NCI-H1436 treated with DMSO at 0.1 percent for 48 hours (cell line): Measurements from ENCODE around the gene TLE3.

Experiments used
- DNase-seq: peaks from one replicate; lab custom pipeline; 2025; lab: John Stamatoyannopoulos, UW

Gene TLE3

GRCh38 chr15:70083946-70084345 lies 13.8 kb downstream of the TLE3 start:
- DNase-seq = no peak

- DNase-seq = no peak
Observed at GRCh38 chr15:70083418-70083817, 14.3 kb downstream of the TLE3 start.

GRCh38 chr15:70082281-70082900 lies 15.3 kb downstream of the TLE3 start:
- DNase-seq = no peak

- no peak for DNase-seq
Observed at GRCh38 chr15:70081612-70082011, 16.1 kb downstream of the TLE3 start.

- no peak for DNase-seq
Observed at GRCh38 chr15:70080347-70080746, 17.4 kb downstream of the TLE3 start.

- DNase-seq = no peak
Observed at GRCh38 chr15:70079888-70080287, 17.8 kb downstream of the TLE3 start.

GRCh38 chr15:70078578-70079417 lies 18.9 kb downstream of the TLE3 start:
- no peak for DNase-seq

GRCh38 chr15:70077188-70078147 lies 20.2 kb downstream of the TLE3 start:
- no peak for DNase-seq

GRCh38 chr15:70074380-70074779 lies 23.3 kb downstream of the TLE3 start:
- no peak for DNase-seq

- DNase-seq = no peak
Observed at GRCh38 chr15:70072479-70072878, 25.2 kb downstream of the TLE3 start.

- no peak for DNase-seq
Observed at GRCh38 chr15:70071799-70072198, 25.9 kb downstream of the TLE3 start.

GRCh38 chr15:70069716-70070115 lies 28.0 kb downstream of the TLE3 start:
- DNase-seq = no peak

- DNase-seq = no peak
Observed at GRCh38 chr15:70068783-70069565, 28.7 kb downstream of the TLE3 start.

GRCh38 chr15:70067681-70068080 lies 30.0 kb downstream of the TLE3 start:
- no peak for DNase-seq

- DNase-seq = no peak
Observed at GRCh38 chr15:70067011-70067410, 30.7 kb downstream of the TLE3 start.

GRCh38 chr15:70066447-70066846 lies 31.3 kb downstream of the TLE3 start:
- DNase-seq = no peak

GRCh38 chr15:70066004-70066403 lies 31.7 kb downstream of the TLE3 start:
- no peak for DNase-seq

GRCh38 chr15:70065006-70065722 lies 32.6 kb downstream of the TLE3 start:
- no peak for DNase-seq

GRCh38 chr15:70064441-70064840 lies 33.3 kb downstream of the TLE3 start:
- no peak for DNase-seq

GRCh38 chr15:70063980-70064379 lies 33.7 kb downstream of the TLE3 start:
- no peak for DNase-seq
